GM19397 (cell line): ENCODE data around the gene BAHCC1.

ENCODE experiments used
- ATAC-seq: cut with Tn5 transposase; IDR thresholded peaks from one replicate; pipeline ENCODE4 v1.9.1; 2021; ENCODE audit warnings: mild to moderate bottlenecking, moderate library complexity; ENCODE audit not compliant: unreplicated experiment

The BAHCC1 gene

GRCh38 chr17:81489998-81490992 is 95.0 kb downstream of the BAHCC1 start:
- ATAC-seq = no peak

- ATAC-seq = no peak
Measured at GRCh38 chr17:81491181-81491581, 95.9 kb downstream of the BAHCC1 start.

DNA sequence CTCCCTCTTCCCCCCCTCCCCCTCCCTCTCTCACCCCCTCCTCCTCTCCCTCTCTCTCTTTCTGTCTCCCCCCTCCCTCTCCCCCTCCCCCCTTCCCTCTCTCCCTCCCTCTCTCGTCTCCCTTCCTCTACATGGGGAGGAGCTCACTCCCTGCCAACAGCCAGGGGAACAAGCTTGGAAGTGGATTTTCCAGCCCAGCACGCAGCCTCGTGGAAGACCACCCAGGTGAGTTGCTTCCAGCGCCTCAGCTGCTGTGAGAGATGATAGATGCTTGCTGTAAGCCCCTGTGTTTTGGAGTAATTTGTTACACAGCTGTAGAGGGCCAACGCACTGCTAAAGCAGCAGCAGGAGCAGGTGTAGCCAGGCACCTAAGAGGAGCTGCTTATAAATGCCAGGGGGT is 96.5 kb downstream of the BAHCC1 start:
- ATAC-seq = no peak

GRCh38 chr17:81492202-81492601 is 96.9 kb downstream of the BAHCC1 start:
- ATAC-seq = no peak

- no peak for ATAC-seq
Measured at GRCh38 chr17:81492706-81493105, 97.4 kb downstream of the BAHCC1 start.

- ATAC-seq = no peak
Measured at GRCh38 chr17:81493198-81494038, 98.2 kb downstream of the BAHCC1 start.

- ATAC-seq = no peak
Measured at GRCh38 chr17:81494626-81495377, 99.5 kb downstream of the BAHCC1 start.

GRCh38 chr17:81498953-81499600 is 103.8 kb downstream of the BAHCC1 start:
- ATAC-seq = no peak

DNA sequence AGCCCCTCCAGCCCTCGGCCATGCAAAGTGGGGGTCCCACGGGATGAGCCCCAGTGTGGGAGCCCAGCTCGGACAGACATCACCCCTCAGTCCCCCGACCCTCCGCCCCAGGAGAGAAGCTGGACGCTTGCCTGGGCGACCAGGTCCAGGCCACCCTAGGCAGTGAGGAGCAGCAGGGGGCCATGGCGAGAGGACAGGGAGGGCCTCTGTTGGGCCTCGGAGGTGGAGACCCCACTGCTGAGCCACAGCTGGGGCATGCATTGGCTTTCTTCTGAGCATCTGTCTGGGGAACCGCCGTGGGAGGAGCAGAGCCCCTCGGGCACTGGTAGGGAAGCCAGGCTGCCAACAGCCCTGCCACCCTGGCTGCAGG is 104.3 kb downstream of the BAHCC1 start:
- ATAC-seq = no peak

- ATAC-seq = no peak
Measured at GRCh38 chr17:81500047-81500446, 104.8 kb downstream of the BAHCC1 start.

GRCh38 chr17:81502471-81503017 is 107.3 kb downstream of the BAHCC1 start:
- no peak for ATAC-seq

GRCh38 chr17:81503619-81504018 is 108.4 kb downstream of the BAHCC1 start:
- ATAC-seq = no peak

DNA sequence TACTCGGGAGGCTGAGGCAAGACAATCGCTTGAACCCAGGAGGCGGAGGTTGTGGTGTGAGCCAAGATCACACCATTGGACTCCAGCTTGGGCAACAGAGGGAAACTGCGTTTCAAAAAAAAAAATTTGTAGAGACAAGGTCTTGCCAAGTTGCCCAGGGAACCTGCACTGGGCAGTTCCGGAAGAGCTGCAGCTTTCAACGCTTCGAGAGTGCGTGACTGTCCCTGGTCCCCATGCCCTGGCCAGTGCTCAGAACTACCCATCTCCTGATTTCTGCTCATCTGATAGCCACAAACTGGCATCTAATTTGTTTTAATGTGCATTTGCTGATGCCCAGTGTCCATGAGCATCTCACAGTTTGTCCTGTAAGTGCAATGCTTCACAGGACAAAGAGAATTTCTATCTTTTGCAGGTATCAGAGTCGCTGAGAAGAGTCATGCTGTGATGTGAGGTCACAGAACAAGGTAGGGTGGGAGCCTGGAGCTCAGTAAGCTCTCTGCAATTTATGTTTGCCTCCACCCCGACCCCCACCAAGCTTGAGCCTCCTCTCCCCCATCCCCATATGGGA is 113.5 kb downstream of the BAHCC1 start:
- ATAC-seq = no peak

DNA sequence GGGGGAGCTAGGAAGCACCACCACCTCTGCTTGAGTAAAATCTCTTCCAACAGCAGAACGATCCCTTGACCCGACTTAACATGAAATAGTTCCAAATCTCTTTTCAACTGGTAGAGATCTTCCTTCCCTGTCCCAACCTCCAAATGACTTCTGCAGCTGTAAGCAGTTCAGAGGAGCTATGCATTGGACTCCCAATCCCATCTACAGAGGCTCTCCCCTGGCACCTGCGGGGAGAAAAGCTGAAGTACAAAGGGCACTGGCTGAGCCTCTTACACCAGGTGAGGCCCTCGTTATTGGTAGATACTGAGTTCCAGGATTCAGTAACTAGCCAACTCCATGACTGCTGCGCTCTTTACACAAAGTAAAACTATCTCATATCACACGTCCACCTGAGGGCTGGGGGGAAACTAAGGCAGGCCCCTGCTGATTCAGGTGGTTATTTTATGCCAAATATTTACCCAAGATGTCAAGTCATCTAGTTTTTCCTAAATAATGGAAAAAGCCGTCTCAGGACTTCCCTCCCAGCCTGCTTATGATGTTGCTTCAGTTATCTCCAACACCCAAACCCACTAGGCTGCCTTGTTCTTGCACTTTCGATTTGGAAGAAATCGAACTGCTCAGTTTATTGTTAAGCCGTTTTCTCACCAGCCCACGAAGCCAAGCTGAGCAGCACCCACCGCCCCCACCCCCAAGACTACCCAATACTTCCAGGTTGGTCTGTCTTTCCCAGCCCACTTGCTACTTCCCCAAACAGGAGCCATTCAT is 114.1 kb downstream of the BAHCC1 start:
- ATAC-seq = no peak

DNA sequence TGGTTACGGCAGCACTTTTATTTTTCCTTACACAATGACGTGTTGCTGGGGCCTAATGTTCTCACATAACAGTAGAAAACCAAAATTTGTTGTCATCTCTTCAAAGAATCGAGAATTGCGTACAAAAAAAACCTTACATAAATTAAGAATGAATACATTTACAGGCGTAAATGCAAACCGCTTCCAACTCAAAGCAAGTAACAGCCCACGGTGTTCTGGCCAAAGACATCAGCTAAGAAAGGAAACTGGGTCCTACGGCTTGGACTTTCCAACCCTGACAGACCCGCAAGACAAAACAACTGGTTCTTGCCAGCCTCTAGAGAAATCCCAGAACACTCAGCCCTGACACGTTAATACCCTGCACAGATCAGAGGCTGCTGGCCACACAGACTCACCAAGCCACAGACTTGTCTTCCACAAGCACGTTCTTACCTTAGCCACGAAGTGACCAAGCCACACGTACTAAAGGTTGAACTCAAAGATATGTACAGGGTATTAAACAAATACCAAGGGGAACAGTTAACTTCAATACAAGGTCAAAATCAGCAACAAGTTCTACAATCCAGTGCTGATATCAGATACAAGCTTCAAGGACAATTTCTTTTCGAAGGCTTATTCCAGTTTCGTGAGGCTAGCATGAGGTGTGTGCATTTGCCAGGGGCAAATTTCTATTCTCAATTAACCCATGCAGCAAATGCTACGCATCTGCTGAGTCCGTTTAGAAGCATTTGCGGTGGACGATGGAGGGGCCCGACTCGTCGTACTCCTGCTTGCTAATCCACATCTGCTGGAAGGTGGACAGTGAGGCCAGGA is 114.9 kb downstream of the BAHCC1 start:
- no peak for ATAC-seq

DNA sequence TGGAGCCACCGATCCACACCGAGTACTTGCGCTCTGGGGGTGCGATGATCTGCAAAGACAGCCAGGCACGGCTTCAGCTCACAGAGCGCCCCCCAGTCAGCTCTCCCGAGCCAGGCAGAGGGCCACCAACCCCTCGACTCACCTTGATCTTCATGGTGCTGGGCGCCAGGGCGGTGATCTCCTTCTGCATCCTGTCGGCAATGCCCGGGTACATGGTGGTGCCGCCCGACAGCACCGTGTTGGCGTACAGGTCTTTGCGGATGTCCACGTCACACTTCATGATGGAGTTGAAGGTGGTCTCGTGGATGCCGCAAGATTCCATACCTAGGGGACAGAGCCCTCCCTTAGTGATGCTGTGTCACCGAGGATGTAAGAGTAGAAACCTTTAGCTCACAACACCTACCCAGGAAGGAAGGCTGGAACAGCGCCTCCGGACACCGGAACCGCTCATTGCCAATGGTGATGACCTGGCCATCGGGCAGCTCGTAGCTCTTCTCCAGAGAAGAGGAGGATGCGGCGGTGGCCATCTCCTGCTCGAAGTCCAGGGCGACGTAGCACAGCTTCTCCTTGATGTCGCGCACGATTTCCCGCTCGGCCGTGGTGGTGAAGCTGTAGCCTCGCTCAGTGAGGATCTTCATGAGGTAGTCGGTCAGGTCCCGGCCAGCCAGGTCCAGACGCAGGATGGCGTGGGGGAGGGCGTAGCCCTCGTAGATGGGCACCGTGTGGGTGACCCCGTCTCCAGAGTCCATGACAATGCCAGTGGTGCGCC is 115.7 kb downstream of the BAHCC1 start:
- ATAC-seq = no peak

DNA sequence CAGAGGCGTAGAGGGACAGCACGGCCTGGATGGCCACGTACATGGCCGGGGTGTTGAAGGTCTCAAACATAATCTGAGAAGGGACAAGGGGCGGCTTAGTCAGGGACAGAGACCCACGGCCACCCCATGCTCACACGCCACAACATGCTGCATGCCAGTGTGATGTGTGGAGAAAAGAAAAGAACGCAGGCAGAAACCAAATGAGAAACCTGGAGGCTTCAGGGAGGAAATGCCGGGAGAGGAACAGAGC is 116.2 kb downstream of the BAHCC1 start:
- no peak for ATAC-seq
